B cell (primary cell): ENCODE data around the gene USH1G.

Source experiments
- EZH2 ChIP-seq: IDR thresholded peaks from 2 replicates; pipeline ENCODE4 v1.6.1; 2012; ENCODE audit warnings: borderline replicate concordance, low read depth, mild to moderate bottlenecking, moderate library complexity, low read length; ENCODE audit not compliant: insufficient read depth, poor library complexity, severe bottlenecking
- TF ChIP-seq, protein P1 (sequence below): fragments of 200-600 bp; IDR thresholded peaks from one replicate; pipeline ENCODE4 v1.8.0; 2022; ENCODE audit warnings: antibody characterized with exemption, mild to moderate bottlenecking

- TF ChIP-seq, protein P1, sequence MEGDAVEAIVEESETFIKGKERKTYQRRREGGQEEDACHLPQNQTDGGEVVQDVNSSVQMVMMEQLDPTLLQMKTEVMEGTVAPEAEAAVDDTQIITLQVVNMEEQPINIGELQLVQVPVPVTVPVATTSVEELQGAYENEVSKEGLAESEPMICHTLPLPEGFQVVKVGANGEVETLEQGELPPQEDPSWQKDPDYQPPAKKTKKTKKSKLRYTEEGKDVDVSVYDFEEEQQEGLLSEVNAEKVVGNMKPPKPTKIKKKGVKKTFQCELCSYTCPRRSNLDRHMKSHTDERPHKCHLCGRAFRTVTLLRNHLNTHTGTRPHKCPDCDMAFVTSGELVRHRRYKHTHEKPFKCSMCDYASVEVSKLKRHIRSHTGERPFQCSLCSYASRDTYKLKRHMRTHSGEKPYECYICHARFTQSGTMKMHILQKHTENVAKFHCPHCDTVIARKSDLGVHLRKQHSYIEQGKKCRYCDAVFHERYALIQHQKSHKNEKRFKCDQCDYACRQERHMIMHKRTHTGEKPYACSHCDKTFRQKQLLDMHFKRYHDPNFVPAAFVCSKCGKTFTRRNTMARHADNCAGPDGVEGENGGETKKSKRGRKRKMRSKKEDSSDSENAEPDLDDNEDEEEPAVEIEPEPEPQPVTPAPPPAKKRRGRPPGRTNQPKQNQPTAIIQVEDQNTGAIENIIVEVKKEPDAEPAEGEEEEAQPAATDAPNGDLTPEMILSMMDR, result no peak
- no peak for TF ChIP-seq EZH2
These were observed 44.4 kb downstream of the USH1G start for GRCh38 chr17:74878658-74879057.
